GM21737 (cell line): ENCODE results near the gene KIAA0930.
"Not testable (repeated sequence)": the region's sequence is repeated elsewhere in the genome, so short reads cannot be mapped to it uniquely, and the experiment has no call there.

Experiments used
- ATAC-seq: cut with Tn5 transposase; IDR thresholded peaks from one replicate; pipeline ENCODE4 v1.9.1; 2021; ENCODE audit warnings: mild to moderate bottlenecking, moderate library complexity; ENCODE audit not compliant: unreplicated experiment

Gene KIAA0930

DNA sequence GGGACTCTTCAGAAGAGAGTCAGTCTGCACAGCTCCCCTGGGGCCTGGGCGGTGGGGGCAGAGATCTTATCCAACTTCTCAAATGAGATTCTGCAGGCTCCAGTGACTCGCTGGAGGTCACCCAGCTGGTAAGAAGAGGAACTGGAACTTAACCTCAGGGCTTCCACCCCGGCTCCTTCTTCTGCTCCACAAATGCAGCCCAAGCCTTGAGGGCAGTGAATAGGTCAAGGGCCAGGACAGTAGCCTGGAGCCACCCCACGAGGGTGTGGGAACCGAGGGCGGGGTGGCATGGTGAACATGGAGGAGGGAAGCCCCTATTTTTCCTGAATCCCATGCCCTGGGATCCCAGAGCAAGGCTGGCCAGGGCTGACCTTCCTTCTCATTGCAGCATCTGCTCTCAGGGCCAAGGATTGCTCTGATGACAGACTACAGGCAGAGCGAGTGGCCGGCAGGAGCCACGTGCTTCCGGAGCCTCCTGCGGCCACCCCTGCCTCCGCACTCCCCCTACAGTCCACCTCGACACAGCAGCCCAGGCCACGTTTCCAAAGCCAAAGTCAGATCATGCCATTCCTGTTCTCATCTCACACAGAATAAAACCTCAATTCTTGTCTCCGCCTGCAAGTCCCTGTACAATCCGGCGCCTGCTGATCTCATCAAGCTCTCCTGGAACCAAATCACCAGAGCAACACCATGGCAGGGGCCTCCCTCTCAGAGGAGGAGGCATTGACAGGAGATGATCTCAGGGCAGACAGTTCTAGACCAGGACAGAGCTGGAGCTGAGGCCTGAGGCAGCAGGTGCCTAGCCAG, 23.0 kb upstream of the KIAA0930 start:
- peak; percentile 59 for ATAC-seq

- peak; percentile 27 for ATAC-seq
These were observed 22.3 kb upstream of the KIAA0930 start for GRCh38 chr22:45262931-45263462.

DNA sequence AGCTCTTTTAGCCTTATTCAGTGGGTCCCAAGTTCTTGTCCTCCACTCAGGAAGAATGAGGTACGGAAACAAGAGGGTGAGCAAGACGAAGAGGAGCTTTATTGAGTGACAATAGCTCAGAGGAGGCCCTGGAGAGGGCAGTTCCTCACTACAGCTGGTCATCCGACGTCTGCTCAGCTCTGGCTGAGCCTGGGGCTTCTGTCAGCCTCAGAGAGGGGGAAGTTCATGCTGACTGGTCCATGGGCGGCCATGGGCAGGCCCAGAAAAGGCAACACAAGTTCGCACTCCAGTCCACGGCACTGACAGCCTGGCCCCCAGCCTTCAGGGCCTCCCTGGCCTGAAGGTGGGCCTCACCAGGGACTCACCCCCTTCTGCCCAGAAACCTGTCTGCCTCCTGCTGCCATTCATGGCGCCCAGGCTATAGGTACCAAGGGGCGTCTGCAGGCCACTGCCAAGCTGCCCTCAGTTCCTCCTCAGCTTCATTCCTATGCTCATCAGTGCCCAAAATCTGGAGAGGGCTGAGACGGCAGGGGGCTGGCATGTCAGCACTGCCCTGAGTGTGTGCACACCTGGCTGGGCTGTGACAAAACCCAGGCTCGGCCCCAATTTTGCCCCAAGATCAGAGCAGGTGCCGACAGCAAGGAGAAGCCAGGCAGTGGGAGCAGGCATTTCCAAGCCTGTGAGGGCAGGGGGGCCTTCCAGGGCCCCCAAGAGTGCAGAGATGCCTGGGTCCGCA, 21.7 kb upstream of the KIAA0930 start:
- no peak for ATAC-seq

- no peak for ATAC-seq
These were observed 20.9 kb upstream of the KIAA0930 start for GRCh38 chr22:45261407-45262088.

- not testable (repeated sequence) for ATAC-seq
These were observed 19.7 kb upstream of the KIAA0930 start for GRCh38 chr22:45260395-45260759.

DNA sequence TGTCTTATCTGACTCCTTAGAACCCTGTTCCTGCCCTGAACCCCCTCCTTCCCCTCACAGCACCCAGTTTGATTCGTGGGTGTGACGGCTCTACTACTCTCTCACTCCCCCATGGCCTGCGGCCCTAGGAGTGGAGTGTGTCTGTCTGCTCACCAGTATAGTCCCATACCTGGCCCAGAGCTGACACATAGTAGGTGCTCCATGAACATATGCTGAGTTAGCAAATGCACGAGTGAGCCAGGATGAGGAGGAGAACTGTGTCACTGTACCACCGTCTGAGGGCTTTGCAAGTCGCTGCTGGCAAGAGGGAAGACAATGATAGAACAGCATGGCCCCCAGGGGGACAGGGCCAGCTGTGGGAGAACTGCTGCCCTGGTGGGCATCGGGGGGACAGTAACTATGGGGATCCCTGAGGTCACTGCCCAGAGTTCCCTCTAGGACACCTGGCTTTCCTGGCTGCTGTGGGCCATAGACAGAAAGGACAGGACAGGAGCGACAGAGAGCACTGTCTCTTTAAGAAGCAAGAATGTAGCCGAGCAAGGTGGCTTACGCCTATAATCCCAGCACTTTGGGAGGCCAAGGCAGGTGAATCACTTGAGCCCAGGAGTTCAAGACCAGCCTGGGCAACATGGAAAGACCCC, 19.2 kb upstream of the KIAA0930 start:
- ATAC-seq, result no peak

GRCh38 chr22:45257941-45258340, 17.2 kb upstream of the KIAA0930 start:
- not testable (repeated sequence) for ATAC-seq

DNA sequence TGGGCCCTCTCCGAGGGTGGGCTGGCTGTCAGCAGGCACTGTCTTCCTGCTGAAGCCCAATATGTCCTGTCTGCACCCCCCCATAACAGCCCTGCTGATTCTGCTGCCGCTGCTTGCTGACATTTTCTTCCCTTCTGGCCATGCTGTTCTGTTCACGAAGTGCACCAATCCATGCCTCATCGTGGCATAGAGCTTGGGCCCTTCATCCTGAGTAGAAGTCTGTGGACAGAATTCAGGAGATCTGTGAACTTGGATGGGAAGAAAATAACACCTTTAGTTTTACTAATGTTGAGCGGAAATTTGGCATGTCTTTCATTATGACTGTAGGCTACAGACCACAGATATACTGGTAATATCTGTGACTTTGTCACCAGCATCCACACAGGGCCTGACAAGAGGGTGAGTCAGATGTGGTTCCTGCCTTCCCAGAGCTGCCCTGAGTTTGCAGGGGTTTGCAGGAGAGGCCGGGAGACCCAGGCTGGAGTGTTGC, 14.1 kb upstream of the KIAA0930 start:
- peak; percentile 62 for ATAC-seq

DNA sequence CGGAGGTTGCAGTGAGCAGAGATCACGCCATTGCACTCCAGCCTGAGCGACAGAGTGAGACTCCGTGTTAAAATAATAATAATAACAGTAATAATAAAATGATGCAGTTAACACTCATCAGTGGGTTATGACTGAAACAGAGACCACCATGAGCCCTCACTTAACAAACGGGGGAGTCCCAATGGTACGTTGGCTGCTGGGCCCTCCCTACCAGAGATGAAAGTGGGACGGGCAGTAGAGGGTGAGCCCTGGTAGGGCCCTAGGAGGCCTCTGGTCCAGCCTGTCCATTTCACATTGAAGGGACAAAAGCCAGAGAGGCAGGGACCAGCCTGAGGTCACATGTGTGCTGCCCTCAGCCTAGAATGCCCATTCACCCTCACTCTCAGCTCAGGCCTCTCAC, 13.7 kb upstream of the KIAA0930 start:
- peak; percentile 33 for ATAC-seq

DNA sequence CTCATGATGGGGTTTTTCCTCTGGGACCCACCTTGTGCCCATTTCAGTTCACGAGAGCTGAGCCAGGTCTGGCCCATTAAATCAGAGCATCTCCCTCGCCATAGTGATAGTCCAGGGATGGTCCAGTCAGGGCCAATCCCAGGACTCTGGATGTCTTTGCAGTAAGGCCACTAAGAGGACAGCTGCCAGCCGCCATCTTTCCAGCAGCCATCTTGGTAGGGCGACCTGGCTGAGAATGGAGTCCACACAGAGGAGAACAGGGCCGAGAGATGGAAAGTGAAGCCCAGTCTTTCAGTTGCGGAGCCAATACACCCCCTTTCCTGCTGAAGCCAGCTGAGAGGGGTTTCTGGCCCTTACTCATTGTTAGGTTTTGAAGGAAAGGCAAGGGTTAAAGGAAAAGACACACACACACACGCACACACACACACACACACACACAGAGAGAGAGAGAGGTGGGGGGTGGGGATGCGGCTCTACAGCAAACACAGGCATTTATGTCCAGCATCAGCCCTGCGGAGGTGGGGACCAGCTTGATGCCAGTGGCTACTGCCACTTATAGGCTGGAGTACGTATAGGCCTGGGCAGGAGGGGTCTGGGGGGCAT, 12.4 kb upstream of the KIAA0930 start:
- no peak for ATAC-seq

- no peak for ATAC-seq
These were observed 11.1 kb upstream of the KIAA0930 start for GRCh38 chr22:45251825-45252224.

DNA sequence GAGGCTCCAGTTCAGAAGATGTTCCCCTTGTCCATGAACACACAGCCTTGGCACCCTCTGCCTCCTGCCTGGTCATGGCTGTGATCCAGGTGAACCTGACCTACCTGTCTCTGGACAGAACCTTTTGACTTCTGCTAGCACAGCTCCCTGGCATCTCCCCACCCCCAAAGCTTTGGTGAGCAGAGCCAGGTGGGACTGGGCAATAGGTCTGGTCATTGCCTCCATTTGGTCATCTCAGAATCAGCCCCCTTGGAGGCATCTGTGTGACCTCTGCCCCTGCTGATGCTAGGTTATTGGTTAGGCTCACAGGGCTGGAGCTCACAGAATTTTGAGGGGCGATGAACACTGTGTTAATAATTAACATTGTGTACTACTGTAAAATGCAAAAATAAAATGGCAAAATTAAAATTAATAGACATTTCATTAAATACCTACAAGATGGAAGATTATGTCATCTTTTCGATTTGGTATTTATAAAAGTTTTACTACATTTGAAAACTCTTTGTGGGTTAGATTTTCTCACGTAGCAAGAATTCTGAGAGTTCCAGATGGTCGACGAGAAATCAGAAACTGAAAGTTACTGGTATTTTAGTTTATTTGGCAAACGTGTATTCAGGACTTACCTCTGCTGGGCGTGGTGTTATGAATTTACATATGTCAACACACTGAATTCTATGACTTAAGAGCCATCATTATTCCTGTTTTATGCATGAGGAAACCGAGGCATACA, 8.3 kb upstream of the KIAA0930 start:
- ATAC-seq, result peak; percentile 52

DNA sequence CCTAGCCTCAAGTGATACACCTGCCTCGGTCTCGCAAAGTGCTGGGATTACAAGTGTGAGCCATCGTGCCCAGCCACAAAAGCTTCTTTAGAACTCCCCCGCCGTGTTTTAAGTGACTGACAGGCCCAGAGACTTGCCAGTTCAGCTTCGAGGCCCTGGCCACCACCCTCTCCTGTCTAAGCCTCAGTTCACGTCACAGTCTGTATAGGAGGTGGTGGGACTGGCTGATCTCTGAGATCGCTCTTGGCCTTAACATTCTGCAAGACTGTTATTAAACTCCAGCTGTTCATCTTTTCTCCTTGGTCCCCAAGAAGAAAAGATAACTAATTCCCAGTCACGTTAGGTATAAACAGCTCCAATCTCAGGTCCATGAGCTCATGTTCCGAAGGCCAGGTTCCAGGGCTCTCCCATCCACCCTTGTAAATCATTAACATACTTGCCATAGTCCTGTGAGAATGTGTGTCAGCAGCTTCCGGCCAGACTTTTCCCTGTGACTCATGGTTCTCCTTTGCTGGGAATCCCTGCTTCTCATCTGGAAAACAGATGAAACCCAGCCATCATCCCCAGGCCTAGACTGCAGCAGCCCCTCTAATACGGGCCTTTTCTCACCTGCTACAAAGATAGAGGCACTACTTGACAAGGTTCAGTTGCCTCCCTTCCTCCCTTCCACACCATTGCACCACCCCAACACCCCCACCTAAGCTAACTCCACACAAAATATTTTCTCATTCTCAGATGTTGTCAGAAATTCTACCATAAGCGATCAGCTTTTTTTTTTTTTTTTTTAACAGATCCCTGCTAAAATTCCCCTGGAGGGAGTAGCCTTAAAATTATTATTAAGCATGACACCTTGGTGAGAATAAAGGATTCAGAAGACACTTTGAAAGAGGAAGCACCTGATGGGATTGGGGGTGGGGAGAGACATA, 5.6 kb upstream of the KIAA0930 start:
- no peak for ATAC-seq

DNA sequence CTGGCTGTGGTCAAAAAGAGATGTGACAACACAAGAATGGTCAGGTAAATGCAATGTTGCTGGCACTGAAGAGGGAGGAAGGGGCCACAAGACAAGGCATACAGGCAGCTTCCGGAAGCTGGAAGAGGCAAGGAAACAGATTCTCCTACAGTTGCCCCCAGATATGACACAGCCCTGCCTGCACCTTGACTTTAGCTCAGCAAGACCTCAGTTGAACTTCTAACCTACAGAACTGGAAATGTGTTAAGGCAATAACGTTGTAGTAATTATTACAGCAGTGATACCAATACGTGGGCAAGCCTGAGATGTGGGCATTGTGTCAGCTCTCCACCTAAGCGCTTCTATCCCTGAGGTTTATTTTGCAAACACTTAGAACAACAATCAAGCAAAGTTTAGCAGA, 4.2 kb upstream of the KIAA0930 start:
- ATAC-seq, result no peak

- ATAC-seq, result no peak
These were observed 2.1 kb upstream of the KIAA0930 start for GRCh38 chr22:45242778-45243191.

- peak; percentile 6 for ATAC-seq
These were observed 437 bp downstream of the KIAA0930 start for GRCh38 chr22:45240104-45240809.

- ATAC-seq, result no peak
These were observed 1.0 kb downstream of the KIAA0930 start for GRCh38 chr22:45239681-45240051.
